GM21576 (cell line): Measurements from ENCODE around the gene ABAT.

Experiments
- ATAC-seq: cut with Tn5 transposase; IDR thresholded peaks from one replicate; pipeline ENCODE4 v1.9.1; 2021; ENCODE audit warnings: mild to moderate bottlenecking, moderate library complexity; ENCODE audit not compliant: unreplicated experiment

The ABAT gene

GRCh38 chr16:8808009-8808408 is 133.6 kb downstream of the ABAT start:
- no peak for ATAC-seq

- ATAC-seq: no peak
Observed at GRCh38 chr16:8808613-8809353, 134.4 kb downstream of the ABAT start.

GRCh38 chr16:8812162-8812843 is 137.9 kb downstream of the ABAT start:
- ATAC-seq: no peak

GRCh38 chr16:8814095-8814806 is 139.8 kb downstream of the ABAT start:
- no peak for ATAC-seq

GRCh38 chr16:8816967-8817655 is 142.7 kb downstream of the ABAT start:
- ATAC-seq: no peak

- ATAC-seq: no peak
Observed at GRCh38 chr16:8818504-8819270, 144.3 kb downstream of the ABAT start.

- no peak for ATAC-seq
Observed at GRCh38 chr16:8819411-8820034, 145.1 kb downstream of the ABAT start.

- ATAC-seq: no peak
Observed at GRCh38 chr16:8822403-8822802, 148.0 kb downstream of the ABAT start.

GRCh38 chr16:8826278-8826879 is 152.0 kb downstream of the ABAT start:
- ATAC-seq: no peak

- no peak for ATAC-seq
Observed at GRCh38 chr16:8828541-8829165, 154.2 kb downstream of the ABAT start.

- ATAC-seq: no peak
Observed at GRCh38 chr16:8831450-8831849, 157.0 kb downstream of the ABAT start.

GRCh38 chr16:8831871-8832716 is 157.7 kb downstream of the ABAT start:
- no peak for ATAC-seq

- ATAC-seq: no peak
Observed at GRCh38 chr16:8832717-8833105, 158.3 kb downstream of the ABAT start.
